ENCODE data around the gene ERFL. TPM values are rescaled to one million over a fixed set of nuclear protein-coding genes. Genes with fewer than 3 reads are reported as not detected.
"Not testable (repeated sequence)": the region's sequence is repeated elsewhere in the genome, so short reads cannot be mapped to it uniquely, and the experiment has no call there.

ERFL gene
- total RNA-seq, 1 donor from 2014 or later = not detected

DNA sequence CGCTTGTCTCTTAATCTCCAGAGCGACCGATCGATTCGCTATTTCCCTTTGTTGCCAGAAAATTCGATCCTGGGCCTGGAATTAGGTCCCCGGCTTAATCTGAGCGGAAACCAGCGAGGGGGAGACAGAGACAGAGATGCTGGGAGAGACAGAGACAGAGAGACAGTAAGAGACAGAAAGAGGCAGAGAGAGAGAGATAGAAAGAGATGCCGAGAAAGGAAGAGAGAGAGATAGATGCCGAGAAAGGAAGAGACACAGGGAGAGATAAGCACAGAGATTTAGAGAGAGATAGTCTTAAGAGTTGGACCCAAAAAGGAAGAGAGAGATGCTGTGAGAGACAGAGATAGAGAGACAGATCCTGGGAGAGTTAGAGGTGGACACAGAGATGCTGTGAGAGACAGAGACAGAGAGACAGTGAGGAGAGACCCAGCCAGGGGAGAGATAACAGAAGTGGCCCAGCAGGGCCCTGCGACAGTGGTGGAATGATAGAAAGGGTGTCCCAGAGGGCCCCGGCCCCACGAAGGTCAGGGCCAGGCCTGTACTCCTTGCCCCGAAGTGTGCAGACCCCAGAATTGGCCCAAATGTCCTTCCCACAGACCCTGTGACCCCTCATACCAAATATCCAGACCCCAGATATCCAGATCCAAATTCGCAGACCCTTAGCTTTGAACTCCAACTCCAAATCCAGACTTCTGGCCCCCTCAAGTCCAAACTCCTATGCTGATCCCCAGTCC is 1.3 kb downstream of the ERFL start:
- no peak for DNase-seq (ENCODE audit: low read depth in 2 of 2)

- no peak for DNase-seq (ENCODE audit: low read depth in 2 of 2)
These were observed 2.1 kb downstream of the ERFL start for GRCh38 chr19:41926028-41926762.

- DNase-seq (ENCODE audit: low read depth in 2 of 2) = no peak
These were observed 2.8 kb downstream of the ERFL start for GRCh38 chr19:41925208-41926003.

GRCh38 chr19:41924151-41925145 is 3.8 kb downstream of the ERFL start:
- DNase-seq (ENCODE audit: low read depth in 2 of 2) = no peak

- DNase-seq (ENCODE audit: low read depth in 2 of 2) = no peak
These were observed 5.0 kb downstream of the ERFL start for GRCh38 chr19:41923045-41923788.

DNA sequence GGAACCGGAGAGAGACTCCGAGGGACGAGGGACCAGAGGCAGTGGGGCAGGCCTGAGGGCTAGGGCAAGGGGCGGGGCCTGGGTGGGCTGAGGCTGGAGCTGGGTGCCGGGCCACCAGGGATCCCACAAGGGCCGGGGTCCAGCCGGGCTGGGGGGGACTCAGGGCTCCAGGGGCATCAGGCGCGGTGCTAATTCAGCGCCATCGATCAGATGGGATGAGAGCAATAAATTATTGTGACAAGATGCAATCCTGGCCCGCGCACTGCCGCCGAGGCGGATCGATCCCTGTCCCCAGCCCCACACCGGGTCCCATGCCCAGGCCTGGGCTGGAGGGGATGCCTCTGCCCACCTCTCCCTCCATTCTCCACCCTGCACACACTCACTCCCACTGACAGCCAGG is 5.7 kb downstream of the ERFL start:
- no peak for DNase-seq (ENCODE audit: low read depth in 2 of 2)

GRCh38 chr19:41921577-41922576 is 6.4 kb downstream of the ERFL start:
- DNase-seq (ENCODE audit: low read depth in 2 of 2) = no peak

GRCh38 chr19:41920882-41921576 is 7.2 kb downstream of the ERFL start:
- DNase-seq (ENCODE audit: low read depth in 2 of 2) = no peak

- DNase-seq (ENCODE audit: low read depth in 2 of 2) = no peak
These were observed 8.1 kb downstream of the ERFL start for GRCh38 chr19:41919948-41920712.

DNA sequence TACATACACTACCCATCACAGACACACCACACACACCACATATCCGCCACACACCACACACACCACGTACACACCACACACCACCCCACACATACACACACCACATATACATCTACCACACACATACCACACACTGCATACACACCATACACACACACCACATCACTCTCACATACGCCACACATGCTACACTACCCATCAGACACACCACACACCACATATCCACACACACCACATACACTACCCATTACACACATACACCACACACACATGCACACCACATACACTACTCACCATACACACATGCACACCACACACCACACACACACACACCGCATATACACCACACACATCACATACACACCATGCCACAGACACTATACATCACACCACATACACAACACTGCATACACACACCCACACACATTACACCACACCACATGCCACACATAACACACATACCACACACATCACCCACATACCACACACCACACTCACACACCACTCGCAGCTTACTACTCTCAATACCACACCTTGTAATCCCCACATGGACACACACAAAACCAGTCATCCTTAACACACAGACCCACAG is 9.5 kb downstream of the ERFL start:
- DNase-seq (ENCODE audit: low read depth in 2 of 2) = no peak

GRCh38 chr19:41918095-41918494 is 10.2 kb downstream of the ERFL start:
- DNase-seq (ENCODE audit: low read depth in 2 of 2) = no peak

DNA sequence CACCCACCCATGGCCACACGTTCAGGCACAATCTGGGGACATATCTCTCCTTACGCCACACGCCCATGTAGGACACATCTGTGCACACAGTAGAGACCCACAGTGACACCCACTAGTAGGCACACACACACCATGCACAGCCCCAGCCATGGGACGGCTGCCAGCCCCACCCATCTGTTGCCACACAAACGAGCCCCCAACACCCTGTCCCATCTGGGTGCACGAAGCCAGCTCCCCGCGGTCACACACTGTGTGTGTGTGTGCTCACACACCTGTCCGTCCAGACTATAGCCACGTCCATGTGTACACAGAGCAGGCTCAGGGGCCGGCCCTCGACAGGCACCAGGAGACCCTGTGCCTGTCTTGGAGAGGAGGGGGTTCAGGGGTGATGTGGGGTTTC is 10.6 kb downstream of the ERFL start:
- no peak for DNase-seq (ENCODE audit: low read depth in 2 of 2)

GRCh38 chr19:41915776-41916414 is 12.4 kb downstream of the ERFL start:
- no peak for DNase-seq (ENCODE audit: low read depth in 2 of 2)

- DNase-seq (ENCODE audit: low read depth in 2 of 2) = no peak
These were observed 13.1 kb downstream of the ERFL start for GRCh38 chr19:41915021-41915775.

GRCh38 chr19:41914424-41914834 is 13.8 kb downstream of the ERFL start:
- not testable (repeated sequence) for DNase-seq (ENCODE audit: low read depth in 2 of 2)
